GM23338 (cell line): ENCODE measurements around the gene DIP2C. TPM values are rescaled to one million over a fixed set of nuclear protein-coding genes. Genes with fewer than 3 reads are reported as not detected.

Experiments used
- ATAC-seq: fragments of 200-7000 bp; cut with Tn5 transposase; 3 replicates; pipeline ENCODE4 v1.9.1; 2020
- DNase-seq: peaks from one replicate; pipeline ENCODE4 v3.0.0-alpha.2; 2015; ENCODE audit warnings: low spot score
- H2AFZ ChIP-seq: fragments of 200-600 bp; sonication (generic); 2 replicates; pipeline ENCODE4 v1.8.0; 2016; ENCODE audit warnings: antibody characterized with exemption, mild to moderate bottlenecking, moderate library complexity
- H3F3A ChIP-seq: fragments of 200-600 bp; sonication (generic); replicated peaks from 2 replicates; pipeline ENCODE4 v1.8.0; 2017; ENCODE audit warnings: antibody characterized with exemption, mixed run types, low read depth
- H3K27ac ChIP-seq: fragments of 200-600 bp; sonication (generic); 2 replicates; pipeline ENCODE4 v1.6.1; 2016; ENCODE audit warnings: low read depth
- H3K27me3 ChIP-seq: fragments of 200-600 bp; sonication (generic); 2 replicates; pipeline ENCODE4 v1.8.0; 2016; ENCODE audit warnings: mild to moderate bottlenecking, mixed run types, moderate library complexity; ENCODE audit not compliant: insufficient read depth
- H3K36me3 ChIP-seq: fragments of 200-600 bp; sonication (generic); 2 replicates; pipeline ENCODE4 v1.8.0; 2016; ENCODE audit warnings: mild to moderate bottlenecking; ENCODE audit not compliant: insufficient read depth
- H3K4me1 ChIP-seq: fragments of 200-600 bp; sonication (generic); 2 replicates; pipeline ENCODE4 v1.8.0; 2016; ENCODE audit warnings: mild to moderate bottlenecking, moderate library complexity; ENCODE audit not compliant: insufficient read depth
- H3K4me2 ChIP-seq: fragments of 200-600 bp; sonication (generic); 2 replicates; pipeline ENCODE4 v1.7.1; 2017; ENCODE audit warnings: mixed run types
- H3K4me3 ChIP-seq: fragments of 200-600 bp; sonication (generic); 2 replicates; pipeline ENCODE4 v1.6.1; 2016; ENCODE audit warnings: mixed run types
- H3K79me2 ChIP-seq: fragments of 200-600 bp; sonication (generic); replicated peaks from 2 replicates; pipeline ENCODE4 v1.8.0; 2017; ENCODE audit warnings: mild to moderate bottlenecking; ENCODE audit not compliant: insufficient read depth
- H3K9me2 ChIP-seq: fragments of 200-600 bp; sonication (generic); 2 replicates; pipeline ENCODE4 v1.8.0; 2017; ENCODE audit not compliant: insufficient read depth
- H4K20me1 ChIP-seq: fragments of 200-600 bp; sonication (generic); replicated peaks from 2 replicates; pipeline ENCODE4 v1.8.0; 2017; ENCODE audit warnings: mild to moderate bottlenecking; ENCODE audit not compliant: insufficient read depth
- H3K27ac Mint-ChIP-seq: 2 replicates; pipeline ENCODE4 v1.8.0; 2020; ENCODE audit warnings: inconsistent platforms, mild to moderate bottlenecking, moderate library complexity, mixed read lengths
- H3K27me3 Mint-ChIP-seq: 3 replicates; pipeline ENCODE4 v1.8.0; 2022; ENCODE audit warnings: low read depth, mild to moderate bottlenecking, moderate library complexity, mixed read lengths, inconsistent platforms; ENCODE audit not compliant: insufficient read depth, poor library complexity
- H3K36me3 Mint-ChIP-seq: 3 replicates; pipeline ENCODE4 v1.8.0; 2021; ENCODE audit warnings: low read depth, mild to moderate bottlenecking, inconsistent platforms, moderate library complexity, mixed read lengths
- H3K4me1 Mint-ChIP-seq: 3 replicates; pipeline ENCODE4 v1.8.0; 2020; ENCODE audit warnings: mild to moderate bottlenecking, inconsistent platforms, mixed read lengths
- H3K4me3 Mint-ChIP-seq: 3 replicates; pipeline ENCODE4 v1.8.0; 2021; ENCODE audit warnings: moderate library complexity, mild to moderate bottlenecking, inconsistent platforms, mixed read lengths
- H3K9me3 Mint-ChIP-seq: 3 replicates; pipeline ENCODE4 v1.8.0; 2020; ENCODE audit warnings: moderate library complexity, mild to moderate bottlenecking, inconsistent platforms, mixed read lengths
- CREB1 ChIP-seq: fragments of 250-450 bp; sonication (Bioruptor Pico); IDR thresholded peaks from 2 replicates; pipeline ENCODE4 v1.5.0; 2020; ENCODE audit warnings: low read depth, mild to moderate bottlenecking, moderate library complexity
- EZH2 ChIP-seq: fragments of 200-600 bp; sonication (generic); IDR thresholded peaks from one replicate; pipeline ENCODE4 v1.8.0; 2017; ENCODE audit warnings: antibody characterized with exemption, mild to moderate bottlenecking, low read depth; ENCODE audit not compliant: unreplicated experiment
- EZH2phosphoT487 ChIP-seq: fragments of 200-600 bp; sonication (generic); IDR thresholded peaks from one replicate; pipeline ENCODE4 v1.8.1; 2018; ENCODE audit warnings: antibody characterized with exemption; ENCODE audit not compliant: unreplicated experiment
- JUNB ChIP-seq: IDR thresholded peaks from one replicate; pipeline ENCODE4 v1.6.1; 2016; ENCODE audit warnings: antibody characterized with exemption; ENCODE audit not compliant: unreplicated experiment
- NANOG ChIP-seq: IDR thresholded peaks from 2 replicates; pipeline ENCODE4 v1.6.1; 2016; ENCODE audit warnings: antibody characterized with exemption, borderline replicate concordance
- POLR2AphosphoS5 ChIP-seq: IDR thresholded peaks from 2 replicates; pipeline ENCODE4 v1.6.1; 2016; ENCODE audit warnings: antibody characterized with exemption, low read depth
- STAT1 ChIP-seq: IDR thresholded peaks from one replicate; pipeline ENCODE4 v1.6.1; 2016; ENCODE audit warnings: antibody characterized with exemption; ENCODE audit not compliant: unreplicated experiment
- ZNF114 ChIP-seq: fragments of 250-450 bp; sonication (Bioruptor Pico); IDR thresholded peaks from 2 replicates; pipeline ENCODE4 v1.5.0; 2020; ENCODE audit warnings: mild to moderate bottlenecking, moderate library complexity
- ZNF331 ChIP-seq: fragments of 250-450 bp; sonication (Bioruptor Pico); IDR thresholded peaks from 2 replicates; pipeline ENCODE4 v1.5.0; 2020; ENCODE audit warnings: low read depth, mild to moderate bottlenecking, moderate library complexity
- polyA plus RNA-seq: library from polyadenylated mRNA; unstranded; fragments of >200 nt; fragmentation: Nextera tagmentation; extraction: Ambion mirVana; gene quantifications from 2 replicates; pipeline ENCODE4 v1.2.1, GENCODE V29; 2016
- total RNA-seq: library from RNA; depleted of rRNA; stranded (reverse); fragments of >200 nt; shearing (Covaris generic); gene quantifications from 2 replicates; pipeline ENCODE4 v1.2.3, GENCODE V29; 2014
- TF ChIP-seq, protein P1 (sequence below), 2 experiments: fragments of 200-600 bp in 1 of 2; sonication (generic) in 1 of 2; conservative IDR thresholded peaks; 2 replicates each; pipeline versions ENCODE4 v1.5.1 to v1.6.1; 2016 to 2017; ENCODE audit warnings: antibody characterized with exemption in 2 of 2, low read depth in 2 of 2, mild to moderate bottlenecking in 2 of 2, moderate library complexity in 1 of 2
- TF ChIP-seq, protein P2 (sequence below): IDR thresholded peaks from 2 replicates; pipeline ENCODE4 v1.6.1; 2016; ENCODE audit warnings: antibody characterized with exemption

DIP2C gene
- total and polyA plus RNA-seq, 2 experiments from 2014 or later: 5.1 to 7.7 TPM

DNA sequence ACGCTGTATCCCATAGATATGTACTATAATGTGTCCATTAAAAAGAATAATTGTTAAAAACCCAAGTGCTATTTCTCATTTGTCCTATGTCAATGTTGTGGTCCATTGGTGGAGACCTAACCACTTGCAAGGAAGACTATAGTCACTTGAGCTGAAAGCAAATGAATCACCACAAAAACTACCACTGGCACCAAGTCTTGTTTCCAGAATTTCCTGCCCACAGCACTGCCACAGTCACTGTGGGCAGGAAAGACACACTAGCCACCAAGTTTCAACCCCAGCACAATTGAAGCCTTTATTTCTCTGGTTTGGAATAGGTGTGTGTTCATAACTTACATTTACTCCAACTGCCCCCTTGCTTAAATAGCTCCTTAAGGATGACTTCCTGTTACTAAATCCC lies 12.4 kb downstream of the DIP2C start:
- Histone ChIP-seq H2AFZ (no peak overlapping the region), H3K4me3 (no peak overlapping the region), H3K27ac (no peak overlapping the region), H3K4me2 (no peak overlapping the region), H3K36me3 (no peaks in the 10 kb centered on the region), H3K9me2 (no peaks in the 10 kb centered on the region), H3K27me3 (no peaks in the 10 kb centered on the region), H3F3A (no peaks in the 10 kb centered on the region), H3K4me1 (no peaks in the 10 kb centered on the region), H4K20me1 (no peaks in the 10 kb centered on the region; the same call in none of the 2 replicates), H3K79me2 (peaks cover 82% of the 10 kb centered on the region)
- Mint-ChIP-seq H3K4me1 (peaks cover 5% of the 10 kb centered on the region; the same call in 2 of the 3 replicates), H3K27ac (no peak overlapping the region), H3K9me3 (peaks cover 3% of the 10 kb centered on the region; the same call in 2 of the 3 replicates), H3K4me3 (no peak overlapping the region), H3K27me3 (peaks cover 5% of the 10 kb centered on the region), H3K36me3 (peaks cover 1% of the 10 kb centered on the region; the same call in 2 of the 3 replicates)
- TF ChIP-seq, protein P1, sequence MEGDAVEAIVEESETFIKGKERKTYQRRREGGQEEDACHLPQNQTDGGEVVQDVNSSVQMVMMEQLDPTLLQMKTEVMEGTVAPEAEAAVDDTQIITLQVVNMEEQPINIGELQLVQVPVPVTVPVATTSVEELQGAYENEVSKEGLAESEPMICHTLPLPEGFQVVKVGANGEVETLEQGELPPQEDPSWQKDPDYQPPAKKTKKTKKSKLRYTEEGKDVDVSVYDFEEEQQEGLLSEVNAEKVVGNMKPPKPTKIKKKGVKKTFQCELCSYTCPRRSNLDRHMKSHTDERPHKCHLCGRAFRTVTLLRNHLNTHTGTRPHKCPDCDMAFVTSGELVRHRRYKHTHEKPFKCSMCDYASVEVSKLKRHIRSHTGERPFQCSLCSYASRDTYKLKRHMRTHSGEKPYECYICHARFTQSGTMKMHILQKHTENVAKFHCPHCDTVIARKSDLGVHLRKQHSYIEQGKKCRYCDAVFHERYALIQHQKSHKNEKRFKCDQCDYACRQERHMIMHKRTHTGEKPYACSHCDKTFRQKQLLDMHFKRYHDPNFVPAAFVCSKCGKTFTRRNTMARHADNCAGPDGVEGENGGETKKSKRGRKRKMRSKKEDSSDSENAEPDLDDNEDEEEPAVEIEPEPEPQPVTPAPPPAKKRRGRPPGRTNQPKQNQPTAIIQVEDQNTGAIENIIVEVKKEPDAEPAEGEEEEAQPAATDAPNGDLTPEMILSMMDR (conservative IDR thresholded peaks at IDR 0.05; ENCODE audit: low read depth in 2 of 2): no peak
- ATAC-seq (no peak), DNase-seq (no peak)

DNA sequence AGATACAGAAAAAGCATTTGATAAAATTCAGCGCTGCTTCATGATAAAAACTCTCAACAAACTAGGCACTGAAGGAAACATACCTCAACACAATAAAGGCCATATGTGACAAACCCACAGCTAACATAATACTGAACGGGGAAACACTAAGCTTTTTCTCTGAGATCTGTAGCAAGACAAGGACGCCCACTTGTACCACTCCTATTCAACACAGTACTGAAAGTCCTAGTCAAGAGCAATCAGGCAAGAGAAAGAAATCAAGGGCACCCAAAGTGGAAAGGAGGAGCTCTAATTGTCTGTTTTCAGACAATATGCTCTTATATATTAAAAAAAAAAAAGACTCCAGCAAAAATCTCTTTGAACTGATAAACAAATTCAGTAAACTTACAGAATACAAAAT lies 13.3 kb downstream of the DIP2C start:
- no peaks in the 10 kb centered on the region for H3K9me2 ChIP-seq
- Mint-ChIP-seq H3K9me3 (peaks cover 7% of the 10 kb centered on the region), H3K36me3 (peaks cover 5% of the 10 kb centered on the region; the same call in 2 of the 3 replicates), H3K4me3 (no peak overlapping the region), H3K4me1 (peaks cover 5% of the 10 kb centered on the region; the same call in 2 of the 3 replicates), H3K27ac (no peak overlapping the region), H3K27me3 (peaks cover 8% of the 10 kb centered on the region)
- H2AFZ ChIP-seq: no peak overlapping the region
- H3K4me3 ChIP-seq: no peak overlapping the region
- H3K27ac ChIP-seq: no peak overlapping the region
- H3K79me2 ChIP-seq: peaks cover 74% of the 10 kb centered on the region
- no peak for TF ChIP-seq ZNF114 (CRISPR knock-in tag)
- no peak for TF ChIP-seq STAT1
- ATAC-seq: no peak
- no peaks in the 10 kb centered on the region; the same call in none of the 2 replicates for H4K20me1 ChIP-seq
- no peaks in the 10 kb centered on the region for H3K27me3 ChIP-seq
- no peak overlapping the region for H3K4me2 ChIP-seq
- H3K36me3 ChIP-seq: no peaks in the 10 kb centered on the region
- no peak for DNase-seq
- H3K4me1 ChIP-seq: no peaks in the 10 kb centered on the region
- no peaks in the 10 kb centered on the region for H3F3A ChIP-seq

DNA sequence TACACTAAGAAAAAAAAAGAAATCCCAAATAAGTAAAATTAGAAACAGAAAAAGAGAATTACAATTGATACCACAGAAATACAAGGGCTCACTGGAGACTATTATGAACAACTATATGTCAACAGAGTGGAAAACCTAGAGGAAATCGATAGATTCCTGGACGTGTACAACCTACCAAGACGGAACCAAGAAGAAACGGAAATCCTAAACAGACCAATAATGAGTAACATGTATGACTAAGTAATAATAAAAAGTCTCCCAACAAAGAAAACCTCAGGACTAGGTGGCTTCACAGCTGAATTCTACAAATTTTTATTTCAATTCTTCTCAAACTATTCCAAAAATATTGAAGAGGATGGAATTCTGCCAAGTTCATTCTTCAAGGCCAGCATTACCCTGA lies 13.9 kb downstream of the DIP2C start:
- Mint-ChIP-seq H3K4me1 (peaks cover 5% of the 10 kb centered on the region; the same call in 2 of the 3 replicates), H3K36me3 (peaks cover 8% of the 10 kb centered on the region; the same call in 2 of the 3 replicates), H3K27ac (no peak overlapping the region), H3K27me3 (peaks cover 13% of the 10 kb centered on the region), H3K9me3 (peaks cover 11% of the 10 kb centered on the region), H3K4me3 (no peak overlapping the region)
- H3F3A ChIP-seq: 0 out of 2 replicates have a peak, but pooled peaks cover 2% of the 10 kb centered on the region
- no peak overlapping the region for H3K27ac ChIP-seq
- peaks cover 1% of the 10 kb centered on the region; the same call in 1 of the 2 replicates for H4K20me1 ChIP-seq
- no peaks in the 10 kb centered on the region for H3K36me3 ChIP-seq
- ATAC-seq: no peak
- H3K4me3 ChIP-seq: no peak overlapping the region
- no peak for DNase-seq
- H3K79me2 ChIP-seq: peaks cover 71% of the 10 kb centered on the region
- H3K27me3 ChIP-seq: no peaks in the 10 kb centered on the region
- H2AFZ ChIP-seq: no peak overlapping the region
- no peak overlapping the region for H3K4me2 ChIP-seq
- no peaks in the 10 kb centered on the region for H3K9me2 ChIP-seq
- H3K4me1 ChIP-seq: no peaks in the 10 kb centered on the region
- no peak for TF ChIP-seq ZNF331 (CRISPR knock-in tag)
- no peak for TF ChIP-seq NANOG
- no peak for TF ChIP-seq EZH2phosphoT487
- no peak for TF ChIP-seq EZH2
- TF ChIP-seq, protein P2, sequence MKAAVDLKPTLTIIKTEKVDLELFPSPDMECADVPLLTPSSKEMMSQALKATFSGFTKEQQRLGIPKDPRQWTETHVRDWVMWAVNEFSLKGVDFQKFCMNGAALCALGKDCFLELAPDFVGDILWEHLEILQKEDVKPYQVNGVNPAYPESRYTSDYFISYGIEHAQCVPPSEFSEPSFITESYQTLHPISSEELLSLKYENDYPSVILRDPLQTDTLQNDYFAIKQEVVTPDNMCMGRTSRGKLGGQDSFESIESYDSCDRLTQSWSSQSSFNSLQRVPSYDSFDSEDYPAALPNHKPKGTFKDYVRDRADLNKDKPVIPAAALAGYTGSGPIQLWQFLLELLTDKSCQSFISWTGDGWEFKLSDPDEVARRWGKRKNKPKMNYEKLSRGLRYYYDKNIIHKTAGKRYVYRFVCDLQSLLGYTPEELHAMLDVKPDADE: no peak
- TF ChIP-seq POLR2AphosphoS5: no peak
- no peak for TF ChIP-seq STAT1
- TF ChIP-seq, protein P1 (conservative IDR thresholded peaks at IDR 0.05; ENCODE audit: low read depth in 2 of 2): no peak
- TF ChIP-seq JUNB: no peak
- no peak for TF ChIP-seq CREB1 (CRISPR knock-in tag)
